Fibroblast of lung (primary cell): ENCODE measurements around the gene HDAC10. TPM values are rescaled to one million over a fixed set of nuclear protein-coding genes. Genes with fewer than 3 reads are reported as not detected.
A peak's percentile ranks its signal among the peaks of the same experiment; 100 is the strongest.

Source experiments
- DNase-seq, 2 donors: peaks; one replicate each; pipeline versions ENCODE4 v3.0.0 to v3.0.0-alpha.2; 2010; ENCODE audit warnings: low read depth in 2 of 2
- H2AFZ ChIP-seq: 2 replicates; pipeline ENCODE4 v1.5.1; 2012; ENCODE audit warnings: low read length, control low read depth, inconsistent platforms
- H3K27ac ChIP-seq: 2 replicates; pipeline ENCODE4 v1.5.1; 2011; ENCODE audit warnings: low read length, control low read depth; ENCODE audit not compliant: insufficient read depth
- H3K27me3 ChIP-seq: 2 replicates; pipeline ENCODE4 v1.5.1; 2011; ENCODE audit warnings: mild to moderate bottlenecking, low read length; ENCODE audit not compliant: control insufficient read depth, insufficient read depth
- H3K36me3 ChIP-seq: 2 replicates; pipeline ENCODE4 v1.5.1; 2011; ENCODE audit warnings: low read length; ENCODE audit not compliant: control insufficient read depth, insufficient read depth
- H3K4me1 ChIP-seq: 2 replicates; pipeline ENCODE4 v1.5.1; 2011; ENCODE audit warnings: low read length; ENCODE audit not compliant: control insufficient read depth, insufficient read depth; ENCODE audit errors: extremely low read depth
- H3K4me2 ChIP-seq: 2 replicates; pipeline ENCODE4 v1.5.1; 2011; ENCODE audit warnings: low read length, control low read depth; ENCODE audit not compliant: insufficient read depth; ENCODE audit errors: extremely low read depth
- H3K4me3 ChIP-seq, 4 experiments: fragments of 200-600 bp in 1 of 4; sonication (generic) in 1 of 4; replicated peaks in 1 of 4; 2 replicates each; pipeline ENCODE4 v1.5.1; 2011 to 2016; ENCODE audit warnings: low read length in 4 of 4, low read depth in 3 of 4, mild to moderate bottlenecking in 3 of 4, control low read depth in 2 of 4, inconsistent platforms in 1 of 4, mixed read lengths in 1 of 4; ENCODE audit not compliant: insufficient read depth in 1 of 4; ENCODE audit errors: control extremely low read depth in 1 of 4
- H3K79me2 ChIP-seq: 2 replicates; pipeline ENCODE4 v1.5.1; 2012; ENCODE audit warnings: mild to moderate bottlenecking, low read length, inconsistent platforms; ENCODE audit not compliant: control insufficient read depth, insufficient read depth
- H3K9ac ChIP-seq: 2 replicates; pipeline ENCODE4 v1.5.1; 2011; ENCODE audit warnings: mild to moderate bottlenecking, low read length, control low read depth; ENCODE audit not compliant: insufficient read depth
- H3K9me3 ChIP-seq: 2 replicates; pipeline ENCODE4 v1.5.1; 2012; ENCODE audit warnings: low read depth, low read length; ENCODE audit not compliant: control insufficient read depth, insufficient read depth
- H4K20me1 ChIP-seq: 2 replicates; pipeline ENCODE4 v1.5.1; 2011; ENCODE audit warnings: low read length; ENCODE audit not compliant: control insufficient read depth, insufficient read depth; ENCODE audit errors: extremely low read depth
- CTCF ChIP-seq, 2 donors: IDR thresholded peaks in 1 of 2; conservative IDR thresholded peaks in 1 of 2; 1 replicate in 1 of 2; 2 replicates in 1 of 2; pipeline ENCODE4 v1.5.1; 2011 to 2012; ENCODE audit warnings: low read length in 2 of 2, control low read depth in 1 of 2, inconsistent platforms in 1 of 2, low read depth in 1 of 2, mild to moderate bottlenecking in 1 of 2
- EZH2 ChIP-seq: IDR thresholded peaks from 2 replicates; pipeline ENCODE4 v1.5.1; 2012; ENCODE audit warnings: low read length, control low read depth, mild to moderate bottlenecking; ENCODE audit errors: missing control alignments
- polyA plus RNA-seq, 2 donors: library from polyadenylated mRNA; depleted of rRNA in 1 of 2; stranded (reverse) in 1 of 2; unstranded in 1 of 2; fragments of >200 nt; gene quantifications; 2 replicates each; pipeline ENCODE4 v1.2.1, GENCODE V29; 2011 to 2012; ENCODE audit warnings: missing spikeins in 1 of 2
- total RNA-seq: library from RNA; depleted of rRNA; stranded (reverse); fragments of >200 nt; gene quantifications from 2 replicates; pipeline ENCODE4 v1.2.1, GENCODE V29; 2014

Gene HDAC10
- total and polyA plus RNA-seq, 2 donors (not counting 1 experiment from before 2014, with no cell fraction given): 5.1 to 27.6 TPM

GRCh38 chr22:50260801-50261614 is 9.9 kb upstream of the HDAC10 start:
- Histone ChIP-seq H3K27ac (peak overlapping the region; percentile 54), H3K9ac (peak overlapping the region; percentile 72)
- peak; percentile 67 to 74 for DNase-seq

GRCh38 chr22:50260434-50260800 is 9.4 kb upstream of the HDAC10 start:
- Histone ChIP-seq H4K20me1 (no peaks in the 10 kb centered on the region), H3K27me3 (no peaks in the 10 kb centered on the region), H3K36me3 (peaks cover 12% of the 10 kb centered on the region), H3K9me3 (no peaks in the 10 kb centered on the region), H3K4me2 (peak overlapping the region; percentile 81), H3K4me1 (peaks cover 6% of the 10 kb centered on the region), H3K79me2 (peaks cover 8% of the 10 kb centered on the region), H2AFZ (peak overlapping the region; percentile 46), H3K4me3 (peak overlapping the region; percentile 62 to 73 (median 70)), H3K27ac (peak overlapping the region; percentile 54), H3K9ac (peak overlapping the region; percentile 72)
- TF ChIP-seq EZH2: no peak
- no peak for TF ChIP-seq CTCF (conservative IDR thresholded peaks at IDR 0.05 in 1 of 2, IDR thresholded peaks at IDR 0.05 in 1 of 2; ENCODE audit: low read depth in 1 of 2, low read length in 2 of 2)
- DNase-seq: peak in 1 of 2 donors; percentile 27

More at GRCh38 chr22:50260801-50261614, 9.9 kb upstream of the HDAC10 start:
- peaks cover 6% of the 10 kb centered on the region for H3K4me1 ChIP-seq
- H3K9me3 ChIP-seq: no peaks in the 10 kb centered on the region
- no peak for TF ChIP-seq CTCF (conservative IDR thresholded peaks at IDR 0.05 in 1 of 2, IDR thresholded peaks at IDR 0.05 in 1 of 2; ENCODE audit: low read depth in 1 of 2, low read length in 2 of 2)
- TF ChIP-seq EZH2: no peak
- no peaks in the 10 kb centered on the region for H4K20me1 ChIP-seq
- H3K36me3 ChIP-seq: peaks cover 9% of the 10 kb centered on the region
- H3K79me2 ChIP-seq: peaks cover 8% of the 10 kb centered on the region
- no peaks in the 10 kb centered on the region for H3K27me3 ChIP-seq
- peak overlapping the region; percentile 62 to 73 (median 70) for H3K4me3 ChIP-seq
- peak overlapping the region; percentile 81 for H3K4me2 ChIP-seq
- H2AFZ ChIP-seq: peak overlapping the region; percentile 46

DNA sequence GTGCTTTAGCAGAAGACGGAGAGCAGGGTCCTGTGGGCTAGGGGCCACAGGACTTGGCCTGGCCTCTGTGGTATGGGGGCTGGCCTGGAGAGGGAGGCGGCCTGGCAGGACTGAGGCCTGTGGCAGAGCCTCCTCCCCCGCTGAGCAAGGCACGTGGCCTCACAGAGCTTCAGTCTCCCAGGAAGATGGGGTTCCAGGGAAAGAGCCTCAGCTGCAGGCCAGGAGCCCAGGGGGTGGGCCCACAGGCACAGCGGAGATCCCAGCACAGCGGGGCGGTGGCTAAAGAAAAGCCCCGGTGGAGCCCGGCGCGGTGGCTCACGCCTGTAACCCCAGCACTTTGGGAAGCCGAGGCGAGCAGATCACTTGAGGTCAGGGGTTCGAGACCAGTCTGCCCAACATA is 8.2 kb upstream of the HDAC10 start:
- H2AFZ ChIP-seq: no peak overlapping the region
- peaks cover 8% of the 10 kb centered on the region for H3K79me2 ChIP-seq
- no peaks in the 10 kb centered on the region for H3K9me3 ChIP-seq
- no peak overlapping the region for H3K4me3 ChIP-seq
- H3K27me3 ChIP-seq: no peaks in the 10 kb centered on the region
- TF ChIP-seq CTCF (conservative IDR thresholded peaks at IDR 0.05 in 1 of 2, IDR thresholded peaks at IDR 0.05 in 1 of 2; ENCODE audit: low read depth in 1 of 2, low read length in 2 of 2): no peak
- TF ChIP-seq EZH2: no peak
- no peak for DNase-seq
- no peak overlapping the region for H3K27ac ChIP-seq
- H3K4me1 ChIP-seq: peaks cover 6% of the 10 kb centered on the region
- H3K9ac ChIP-seq: peak overlapping the region; percentile 7
- H3K36me3 ChIP-seq: peaks cover 16% of the 10 kb centered on the region
- no peak overlapping the region for H3K4me2 ChIP-seq
- no peaks in the 10 kb centered on the region for H4K20me1 ChIP-seq
